IMR-90 (cell line): ENCODE data around the gene QARS1. TPM values are rescaled to one million over a fixed set of nuclear protein-coding genes. Genes with fewer than 3 reads are reported as not detected.

Experiments used
- ATAC-seq: fragments of 200-7000 bp; cut with Tn5 transposase; 2 replicates; pipeline ENCODE4 v1.9.1; 2020; ENCODE audit warnings: low read depth, mild to moderate bottlenecking, moderate library complexity
- BruUV-seq: library from RNA; stranded (reverse); fragments of 400-500 nt; replicated peaks from 2 replicates; lab custom pipeline; 2021; lab: Mats Ljungman, UMichigan
- CTCF ChIA-PET: fragments of 300-600 bp; formaldehyde crosslinking; extraction: SDS; loops from one replicate; lab custom pipeline; 2021; ENCODE audit warnings: antibody characterized with exemption; lab: Yijun Ruan, JAX
- POLR2A ChIA-PET: fragments of 300-600 bp; sonication (Branson Sonifier 250); formaldehyde crosslinking; loops from one replicate; lab custom pipeline; 2022; ENCODE audit warnings: antibody characterized with exemption; ENCODE audit not compliant: unreplicated experiment; lab: Charles Lee
- DNase-seq: peaks from one replicate; pipeline ENCODE4 v3.0.0; 2013
- H2AFZ ChIP-seq: replicated peaks from 2 replicates; pipeline ENCODE3; 2013; ENCODE audit warnings: low read length, mild to moderate bottlenecking; ENCODE audit not compliant: poor library complexity
- H2AK5ac ChIP-seq: 2 replicates; pipeline ENCODE4 v1.6.1; 2013; ENCODE audit warnings: low read depth, low read length, inconsistent platforms
- H2AK9ac ChIP-seq: replicated peaks from 2 replicates; pipeline ENCODE3; 2013; ENCODE audit warnings: mild to moderate bottlenecking, low read depth, low read length, moderate library complexity; ENCODE audit not compliant: poor library complexity
- H2BK120ac ChIP-seq: 2 replicates; pipeline ENCODE4 v1.6.1; 2013; ENCODE audit warnings: low read depth, low read length, inconsistent platforms
- H2BK15ac ChIP-seq: 3 replicates; pipeline ENCODE4 v1.6.1; 2013; ENCODE audit warnings: low read depth, low read length, inconsistent platforms
- H2BK20ac ChIP-seq: 2 replicates; pipeline ENCODE4 v1.6.1; 2013; ENCODE audit warnings: low read depth, mild to moderate bottlenecking, inconsistent platforms, low read length, moderate library complexity
- H2BK5ac ChIP-seq: 2 replicates; pipeline ENCODE4 v1.6.1; 2013; ENCODE audit warnings: mild to moderate bottlenecking, low read depth, low read length, inconsistent platforms; ENCODE audit not compliant: poor library complexity, severe bottlenecking
- H3K14ac ChIP-seq: replicated peaks from 2 replicates; pipeline ENCODE4 v1.6.1; 2013; ENCODE audit warnings: low read depth, low read length, inconsistent platforms
- H3K18ac ChIP-seq: 2 replicates; pipeline ENCODE4 v1.6.1; 2013; ENCODE audit warnings: low read depth, low read length, control low read depth
- H3K23ac ChIP-seq: 2 replicates; pipeline ENCODE4 v1.6.1; 2013; ENCODE audit warnings: low read depth, low read length, inconsistent platforms
- H3K27ac ChIP-seq: 2 replicates; pipeline ENCODE4 v1.5.1; 2013; ENCODE audit warnings: mild to moderate bottlenecking, control low read depth, low read length; ENCODE audit not compliant: insufficient read depth
- H3K27me3 ChIP-seq: 2 replicates; pipeline ENCODE4 v1.6.1; 2013; ENCODE audit warnings: low read length; ENCODE audit not compliant: control insufficient read depth, insufficient read depth
- H3K36me3 ChIP-seq: 2 replicates; pipeline ENCODE4 v1.6.1; 2013; ENCODE audit warnings: low read length, mixed read lengths; ENCODE audit not compliant: control insufficient read depth, insufficient read depth
- H3K4ac ChIP-seq: 2 replicates; pipeline ENCODE4 v1.6.1; 2013; ENCODE audit warnings: low read depth, low read length, inconsistent platforms
- H3K4me1 ChIP-seq: 2 replicates; pipeline ENCODE4 v1.6.1; 2013; ENCODE audit warnings: low read length, mixed read lengths; ENCODE audit not compliant: control insufficient read depth, insufficient read depth
- H3K4me2 ChIP-seq: 2 replicates; pipeline ENCODE4 v1.6.1; 2013; ENCODE audit warnings: low read depth, mild to moderate bottlenecking, control low read depth, low read length, moderate library complexity
- H3K4me3 ChIP-seq: 2 replicates; pipeline ENCODE4 v1.5.1; 2013; ENCODE audit warnings: low read depth, mild to moderate bottlenecking, control low read depth, low read length, moderate library complexity; ENCODE audit not compliant: insufficient read depth
- H3K56ac ChIP-seq: 2 replicates; pipeline ENCODE4 v1.6.1; 2013; ENCODE audit warnings: low read length, inconsistent platforms; ENCODE audit not compliant: insufficient read depth; ENCODE audit errors: extremely low read depth
- H3K79me1 ChIP-seq, 2 experiments: 2 replicates each; pipeline ENCODE4 v1.6.1; 2013; ENCODE audit warnings: low read length in 2 of 2, inconsistent platforms in 1 of 2, low read depth in 1 of 2
- H3K9ac ChIP-seq: 2 replicates; pipeline ENCODE4 v1.6.1; 2013; ENCODE audit warnings: low read depth, low read length, control low read depth
- H3K9me1 ChIP-seq: 2 replicates; pipeline ENCODE4 v1.6.1; 2013; ENCODE audit warnings: low read length, inconsistent platforms; ENCODE audit not compliant: insufficient read depth
- H3K9me3 ChIP-seq: 2 replicates; pipeline ENCODE4 v1.6.1; 2013; ENCODE audit warnings: low read length; ENCODE audit not compliant: control insufficient read depth, insufficient read depth
- H4K20me1 ChIP-seq: 2 replicates; pipeline ENCODE4 v1.6.1; 2013; ENCODE audit warnings: low read length, inconsistent platforms; ENCODE audit not compliant: insufficient read depth
- H4K5ac ChIP-seq: 2 replicates; pipeline ENCODE4 v1.6.1; 2013; ENCODE audit warnings: mild to moderate bottlenecking, low read depth, low read length, control low read depth
- H4K8ac ChIP-seq, 2 experiments: 2 replicates each; pipeline ENCODE4 v1.6.1; 2013; ENCODE audit warnings: low read depth in 2 of 2, low read length in 2 of 2, control low read depth in 1 of 2, inconsistent platforms in 1 of 2
- H4K91ac ChIP-seq: 2 replicates; pipeline ENCODE4 v1.6.1; 2013; ENCODE audit warnings: low read depth, low read length, inconsistent platforms; ENCODE audit not compliant: insufficient read depth
- BHLHE40 ChIP-seq: fragments of 150-350 bp; IDR thresholded peaks from 2 replicates; pipeline ENCODE4 v1.6.1; 2016; ENCODE audit warnings: mild to moderate bottlenecking, low read depth, low read length
- CEBPB ChIP-seq: IDR thresholded peaks from 2 replicates; pipeline ENCODE4 v1.6.1; 2012; ENCODE audit warnings: low read depth, low read length, improper control_type of control experiment
- CHD1 ChIP-seq: IDR thresholded peaks from 2 replicates; pipeline ENCODE4 v1.6.1; 2012; ENCODE audit warnings: low read depth, low read length, improper control_type of control experiment
- MAFK ChIP-seq: IDR thresholded peaks from 2 replicates; pipeline ENCODE4 v1.6.1; 2012; ENCODE audit warnings: low read depth, low read length, improper control_type of control experiment
- NFE2L2 ChIP-seq: fragments of 150-350 bp; IDR thresholded peaks from 2 replicates; pipeline ENCODE4 v1.6.1; 2016; ENCODE audit warnings: low read depth, mild to moderate bottlenecking, low read length
- POLR2A ChIP-seq: IDR thresholded peaks from 2 replicates; pipeline ENCODE4 v1.6.1; 2012; ENCODE audit warnings: mild to moderate bottlenecking, low read depth, low read length
- RAD21 ChIP-seq: IDR thresholded peaks from 2 replicates; pipeline ENCODE4 v1.6.1; 2012; ENCODE audit warnings: low read length, improper control_type of control experiment
- RFX5 ChIP-seq: IDR thresholded peaks from 2 replicates; pipeline ENCODE4 v1.8.0; 2012; ENCODE audit warnings: low read depth, mild to moderate bottlenecking, low read length, moderate library complexity
- SMC3 ChIP-seq: fragments of 150-350 bp; IDR thresholded peaks from 2 replicates; pipeline ENCODE4 v1.6.1; 2016; ENCODE audit warnings: low read depth, mild to moderate bottlenecking, antibody characterized with exemption, low read length, moderate library complexity
- WGBS, 2 experiments: methylation state at CpG; one replicate each; pipeline versions ENCODE4 v1.1.5 to v1.1.7; 2013; ENCODE audit warnings: missing lambda C conversion rate in 2 of 2; ENCODE audit not compliant: insufficient read length in 1 of 2; ENCODE audit errors: extremely low coverage in 2 of 2; 5-methylcytosine and 5-hydroxymethylcytosine counted together
- dilution Hi-C: fragments of 300-500 bp; cut with HindIII; formaldehyde crosslinking; loops from one replicate; pipeline ENCODE4 v1.14.3; 2018; ENCODE audit warnings: low sequenced_read_pairs; ENCODE audit not compliant: unreplicated experiment
- in situ Hi-C: fragments of 300-500 bp; cut with MboI; formaldehyde crosslinking; loops from 3 replicates; pipeline ENCODE4 v1.14.3; 2019; ENCODE audit warnings: low sequenced_read_pairs, inconsistent platforms, mixed read lengths
- intact Hi-C: fragments of 100-400 bp; cut with micrococcal nuclease; formaldehyde crosslinking; loops from 2 replicates; pipeline ENCODE4 v1.10.0; 2022
- polyA plus RNA-seq, 3 experiments: library from polyadenylated mRNA; depleted of rRNA; stranded (reverse); fragments of >200 nt; gene quantifications; 2 replicates each; pipeline ENCODE4 v1.2.3, GENCODE V29; 2012; ENCODE audit warnings: low replicate concordance in 1 of 3
- total RNA-seq: library from RNA; depleted of rRNA; stranded (reverse); fragments of >200 nt; gene quantifications from 2 replicates; pipeline ENCODE4 v1.2.3, GENCODE V29; 2012
- TF ChIP-seq, protein P1 (sequence below): fragments of 150-350 bp; IDR thresholded peaks from 2 replicates; pipeline ENCODE4 v1.6.1; 2017; ENCODE audit warnings: mild to moderate bottlenecking, antibody characterized with exemption, low read length, low read depth

QARS1 gene
- total and polyA plus RNA-seq, 2 of the 4 experiments (the other 2 are of a cell fraction) = 354 to 396 TPM

DNA sequence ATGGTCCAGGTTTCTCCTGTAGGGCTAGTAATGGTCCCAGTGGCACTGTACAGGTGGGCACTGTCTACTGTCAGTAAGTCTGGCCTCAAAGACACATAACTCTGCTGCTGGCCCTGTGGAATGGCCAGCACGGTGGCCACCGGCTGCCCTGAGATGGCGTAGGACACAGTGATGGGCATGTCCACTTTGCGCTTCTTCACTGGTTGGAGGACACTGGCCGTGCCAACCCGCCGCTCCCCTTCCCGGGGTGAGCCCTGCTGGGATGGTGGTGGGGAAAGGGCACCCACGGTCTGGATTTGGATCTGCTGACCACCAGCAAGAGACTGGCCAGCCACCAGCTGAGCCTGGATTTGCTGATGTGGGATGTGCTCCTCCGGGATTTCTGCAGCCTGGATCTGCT, 47.3 kb downstream of the QARS1 start:
- Histone ChIP-seq H3K18ac (no peak overlapping the region), H3K9ac (no peak overlapping the region), H3K4me1 (peaks cover 2% of the 10 kb centered on the region; the same call in 1 of the 2 replicates), H3K27me3 (no peaks in the 10 kb centered on the region), H2BK15ac (no peak overlapping the region), H4K91ac (no peak overlapping the region), H2BK120ac (no peak overlapping the region), H3K4me3 (no peak overlapping the region), H2AK9ac (no peak overlapping the region), H3K36me3 (peaks cover 36% of the 10 kb centered on the region), H3K4me2 (no peak overlapping the region), H4K8ac (no peak overlapping the region), H2AK5ac (no peak overlapping the region), H3K14ac (no peak overlapping the region), H2BK20ac (no peak overlapping the region), H2AFZ (no peak overlapping the region), H3K9me3 (no peaks in the 10 kb centered on the region), H3K9me1 (peaks cover 18% of the 10 kb centered on the region), H3K23ac (no peak overlapping the region), H3K27ac (no peak overlapping the region), H3K56ac (no peak overlapping the region), H4K20me1 (peaks cover 7% of the 10 kb centered on the region; the same call in 1 of the 2 replicates), H3K4ac (no peak overlapping the region), H2BK5ac (no peak overlapping the region), H4K5ac (no peak overlapping the region), H3K79me1 (peaks cover 42 to 70% of the 10 kb centered on the region in 2 experiments)
- in situ Hi-C loops = no loop called here
- BruUV-seq = TSS peak; percentile 77
- dilution Hi-C loops = no loop called here
- ATAC-seq (no peak), DNase-seq (no peak)
- POLR2A ChIA-PET = no interaction called here
- no peak for TF ChIP-seq CEBPB
- TF ChIP-seq MAFK = no peak
- TF ChIP-seq RFX5 = no peak
- no peak for TF ChIP-seq RAD21
- no peak for TF ChIP-seq CHD1
- TF ChIP-seq SMC3 = no peak
- TF ChIP-seq NFE2L2 = no peak
- TF ChIP-seq BHLHE40 = no peak
- TF ChIP-seq, protein P1, sequence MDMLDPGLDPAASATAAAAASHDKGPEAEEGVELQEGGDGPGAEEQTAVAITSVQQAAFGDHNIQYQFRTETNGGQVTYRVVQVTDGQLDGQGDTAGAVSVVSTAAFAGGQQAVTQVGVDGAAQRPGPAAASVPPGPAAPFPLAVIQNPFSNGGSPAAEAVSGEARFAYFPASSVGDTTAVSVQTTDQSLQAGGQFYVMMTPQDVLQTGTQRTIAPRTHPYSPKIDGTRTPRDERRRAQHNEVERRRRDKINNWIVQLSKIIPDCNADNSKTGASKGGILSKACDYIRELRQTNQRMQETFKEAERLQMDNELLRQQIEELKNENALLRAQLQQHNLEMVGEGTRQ = no peak
- TF ChIP-seq POLR2A = no peak
- CTCF ChIA-PET = no interaction called here
- 98% methylated on average over 6 of the region's 10 CpGs; no CpG with 5 or more reads in 1 of the 2 experiments for WGBS, 2 experiments
- intact Hi-C loops = no loop called here
